Measurements from ENCODE around the gene DPM3. TPM values are rescaled to one million over a fixed set of nuclear protein-coding genes. Genes with fewer than 3 reads are reported as not detected.

The DPM3 gene
- total and polyA plus RNA-seq, 2 donors (not counting 3 experiments of a cell fraction or from before 2014, with no cell fraction given) = 69.6 to 258 TPM

- H3K9ac ChIP-seq (replicated peaks; ENCODE audit: extremely low read depth, insufficient read depth, low read length) = no peak overlapping the region
- no peaks in the 10 kb centered on the region for H4K20me1 ChIP-seq (replicated peaks; ENCODE audit: control insufficient read depth, extremely low read depth, insufficient read depth, low read length)
- no peak overlapping the region for H3K4me2 ChIP-seq (ENCODE audit: insufficient read depth, low read length)
- H3K9me1 ChIP-seq (replicated peaks; ENCODE audit: control insufficient read depth, extremely low read depth, insufficient read depth, low read length) = no peaks in the 10 kb centered on the region
- no peak overlapping the region for H3K27ac ChIP-seq (ENCODE audit: insufficient read depth, low read depth, low read length)
- TF ChIP-seq GATA2 (IDR thresholded peaks at IDR 0.05; ENCODE audit: insufficient read depth, insufficient read length, low read depth, low read length) = no peak
- H3K27me3 ChIP-seq (ENCODE audit: control insufficient read depth in 2 of 2, insufficient read depth in 2 of 2, low read length in 2 of 2) = peaks cover 6 to 9% of the 10 kb centered on the region in 2 experiments
- FAIRE-seq (no peak), DNase-seq (ENCODE audit: low read depth, low spot score) (peak; percentile 88)
- H3K4me1 ChIP-seq (ENCODE audit: control insufficient read depth, extremely low read depth, insufficient read depth, low read length) = peaks cover 3% of the 10 kb centered on the region
- dilution Hi-C loops (cut with MboI; ENCODE audit: extremely low pct_ligation_motif_present, low sequenced_read_pairs) = no loop called here
- ChIA-PET CTCF (interaction anchor here (5.9 kb wide), 1 partner anchor 61 kb away, joined by 37 read pairs; no protein-coding TSS in a partner anchor), POLR2A (no interaction called here)
- H3K4me3 ChIP-seq (replicated peaks in 1 of 3; ENCODE audit: insufficient read depth in 1 of 3, low read depth in 1 of 3, low read length in 3 of 3) = no peak overlapping the region
- H2AFZ ChIP-seq (ENCODE audit: low read depth, low read length) = no peak overlapping the region
- intact Hi-C loops (cut with micrococcal nuclease) = no loop called here
- no peaks in the 10 kb centered on the region for H3K9me3 ChIP-seq (replicated peaks; ENCODE audit: control insufficient read depth, insufficient read depth, low read length)
- H3K36me3 ChIP-seq (ENCODE audit: control insufficient read depth in 2 of 2, extremely low read depth in 1 of 2, insufficient read depth in 2 of 2, low read length in 2 of 2) = no peaks in the 10 kb centered on the region
- no TSS peak for BruUV-seq (replicated peaks)
- H3K79me2 ChIP-seq (ENCODE audit: control insufficient read depth, insufficient read depth, low read length) = no peaks in the 10 kb centered on the region
Measured at GRCh38 chr1:155105604-155106011, 34.7 kb downstream of the DPM3 start.

GRCh38 chr1:155104605-155105534 is 35.5 kb downstream of the DPM3 start:
- no TSS peak for BruUV-seq (replicated peaks)
- intact Hi-C loops (cut with micrococcal nuclease) = no loop called here
- no peaks in the 10 kb centered on the region for H3K36me3 ChIP-seq (ENCODE audit: control insufficient read depth in 2 of 2, extremely low read depth in 1 of 2, insufficient read depth in 2 of 2, low read length in 2 of 2)
- dilution Hi-C loops (cut with MboI; ENCODE audit: extremely low pct_ligation_motif_present, low sequenced_read_pairs) = no loop called here
- H3K27ac ChIP-seq (ENCODE audit: insufficient read depth, low read depth, low read length) = no peak overlapping the region
- H3K9me1 ChIP-seq (replicated peaks; ENCODE audit: control insufficient read depth, extremely low read depth, insufficient read depth, low read length) = no peaks in the 10 kb centered on the region
- no peak overlapping the region for H3K4me3 ChIP-seq (replicated peaks in 1 of 3; ENCODE audit: insufficient read depth in 1 of 3, low read depth in 1 of 3, low read length in 3 of 3)
- TF ChIP-seq CTCF (IDR thresholded peaks at IDR 0.05; ENCODE audit: extremely low read depth in 1 of 2, insufficient read depth in 1 of 2, low read depth in 1 of 2, low read length in 2 of 2) (no peak), EZH2 (IDR thresholded peaks at IDR 0.05; ENCODE audit: borderline replicate concordance, low read depth, low read length, severe bottlenecking) (no peak), POLR2A (IDR thresholded peaks at IDR 0.05; ENCODE audit: low read depth, low read length) (no peak), POLR2AphosphoS5 (IDR thresholded peaks at IDR 0.05; ENCODE audit: insufficient read depth, low read depth, low read length) (no peak), JUN (IDR thresholded peaks at IDR 0.05; ENCODE audit: borderline replicate concordance, insufficient read depth, insufficient read length, low read depth) (no peak), MAX (IDR thresholded peaks at IDR 0.05; ENCODE audit: insufficient read depth, insufficient read length) (no peak), GATA2 (IDR thresholded peaks at IDR 0.05; ENCODE audit: insufficient read depth, insufficient read length, low read depth, low read length) (no peak), MYC (IDR thresholded peaks at IDR 0.05; ENCODE audit: low read depth, low read length) (no peak), FOS (IDR thresholded peaks at IDR 0.05; ENCODE audit: borderline replicate concordance, insufficient read depth, low read length) (no peak)
- H4K20me1 ChIP-seq (replicated peaks; ENCODE audit: control insufficient read depth, extremely low read depth, insufficient read depth, low read length) = no peaks in the 10 kb centered on the region
- DNase-seq (ENCODE audit: low read depth, low spot score) (peak; percentile 41), FAIRE-seq (peak; percentile 31)
- H2AFZ ChIP-seq (ENCODE audit: low read depth, low read length) = no peak overlapping the region
- peaks cover 3% of the 10 kb centered on the region for H3K4me1 ChIP-seq (ENCODE audit: control insufficient read depth, extremely low read depth, insufficient read depth, low read length)
- H3K9me3 ChIP-seq (replicated peaks; ENCODE audit: control insufficient read depth, insufficient read depth, low read length) = no peaks in the 10 kb centered on the region
- H3K79me2 ChIP-seq (ENCODE audit: control insufficient read depth, insufficient read depth, low read length) = no peaks in the 10 kb centered on the region
- peaks cover 6 to 9% of the 10 kb centered on the region in 2 experiments for H3K27me3 ChIP-seq (ENCODE audit: control insufficient read depth in 2 of 2, insufficient read depth in 2 of 2, low read length in 2 of 2)
- CTCF ChIA-PET = interaction anchor here (3.2 to 5.9 kb wide), 2 partner anchors 13 to 62 kb away, joined by 13 to 37 read pairs; no protein-coding TSS in a partner anchor
- H3K4me2 ChIP-seq (ENCODE audit: insufficient read depth, low read length) = no peak overlapping the region
- no peak overlapping the region for H3K9ac ChIP-seq (replicated peaks; ENCODE audit: extremely low read depth, insufficient read depth, low read length)
- POLR2A ChIA-PET = no interaction called here

All from endothelial cell of umbilical vein (primary cell).